Measurements from ENCODE around the gene INTS7.
"Not testable (repeated sequence)": the region's sequence is repeated elsewhere in the genome, so short reads cannot be mapped to it uniquely, and the experiment has no call there.

Gene INTS7

DNA sequence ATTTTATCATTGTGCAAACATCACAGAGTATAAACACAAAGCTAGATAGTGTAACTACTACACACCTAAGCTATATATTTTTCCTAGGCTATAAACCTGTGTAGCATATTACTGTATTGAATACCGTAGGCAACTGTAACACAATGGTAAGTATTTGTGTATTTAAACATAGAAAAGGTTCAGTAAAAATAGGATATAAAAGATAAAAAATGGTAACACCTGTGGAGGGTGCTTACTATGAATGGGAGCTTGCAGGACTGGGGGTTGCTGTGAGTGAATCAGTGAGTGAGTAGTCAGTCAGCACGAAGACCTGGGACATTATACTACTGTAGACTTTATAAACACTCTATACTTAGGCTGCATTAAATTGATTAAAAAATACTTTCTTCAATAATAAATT is 4.3 kb upstream of the INTS7 start:
- no peak for DNase-seq

DNA sequence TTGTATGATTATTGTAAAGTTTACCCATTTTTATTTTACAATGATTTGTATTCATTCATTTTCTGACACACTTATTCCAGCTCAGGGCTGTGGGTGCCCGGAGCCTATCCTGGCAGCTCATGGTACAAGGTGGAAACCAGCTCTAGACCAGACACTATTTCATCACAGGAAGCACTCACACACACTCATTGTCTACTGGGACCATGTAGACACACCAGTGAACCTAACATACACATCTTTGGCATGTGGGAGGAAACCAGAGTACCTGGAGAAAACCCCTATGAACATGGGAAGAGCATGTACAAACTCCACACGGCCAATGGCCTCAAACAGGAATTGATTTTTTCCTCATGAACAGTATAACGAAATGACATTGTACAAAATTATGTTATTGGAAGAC is 2.5 kb upstream of the INTS7 start:
- no peak for DNase-seq

DNA sequence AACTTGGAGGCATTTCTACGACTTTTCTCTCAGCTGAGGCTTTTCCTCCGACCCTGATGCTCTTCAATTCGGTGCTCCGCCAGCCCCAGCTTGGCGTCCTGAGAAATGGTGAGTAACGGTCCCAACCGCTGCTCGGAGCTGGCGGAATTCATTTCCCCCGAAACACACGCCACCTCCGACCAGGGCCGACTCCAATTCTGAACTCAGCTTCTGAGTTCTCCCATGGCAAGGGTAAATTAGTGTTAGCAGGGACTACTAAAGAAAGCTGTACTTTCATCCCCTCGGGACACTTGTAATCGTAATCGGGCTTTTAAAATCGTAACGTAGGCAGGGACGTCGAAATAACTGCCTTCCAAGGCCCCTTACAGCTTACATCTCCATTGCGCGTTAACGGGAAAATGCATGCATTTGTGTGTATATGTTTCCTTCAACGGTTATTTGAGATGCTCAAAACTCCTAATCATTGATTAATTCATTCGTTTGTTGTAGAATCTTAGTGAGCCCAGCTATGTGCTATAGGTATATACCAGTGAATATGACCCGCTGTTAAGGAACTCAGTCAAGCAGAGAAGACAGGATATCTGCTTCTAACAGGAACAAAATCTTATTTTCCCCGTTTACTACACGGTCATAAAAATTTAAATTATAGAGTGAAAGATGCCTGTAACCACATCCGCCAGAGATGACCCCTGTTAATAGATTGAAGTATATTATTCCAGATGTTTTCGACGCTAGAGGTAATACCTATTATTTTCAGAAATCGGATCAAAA is 663 bp upstream of the INTS7 start:
- no peak for DNase-seq

DNA sequence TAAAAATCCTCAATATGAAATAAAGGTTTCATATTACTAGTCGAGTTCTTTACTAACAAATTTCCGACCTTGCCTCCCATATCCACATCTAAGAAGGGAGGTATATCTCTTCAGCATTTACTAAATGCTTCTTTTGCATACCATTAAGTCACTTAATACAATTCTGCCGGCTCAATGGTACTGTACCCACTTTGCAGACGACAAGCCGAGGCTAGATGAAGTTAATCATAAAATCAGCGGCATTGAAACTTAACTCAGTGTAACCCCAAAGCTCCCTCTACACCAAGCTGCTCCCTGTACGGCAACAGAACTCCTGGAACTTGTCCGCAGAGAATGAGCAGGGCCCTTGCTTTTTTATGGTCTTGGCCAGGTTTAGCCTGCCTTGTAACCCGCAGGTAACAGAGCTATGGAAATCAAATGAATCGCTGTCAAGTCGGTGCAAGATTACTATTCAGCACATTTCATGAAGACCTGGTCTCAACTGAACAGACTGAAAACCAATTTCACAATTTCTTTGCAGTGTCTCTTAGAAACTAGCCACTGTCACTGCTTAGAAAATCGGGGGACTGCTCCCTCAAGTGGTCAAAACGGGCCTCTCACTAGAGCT is 738 bp downstream of the INTS7 start:
- peak in 7 of 56 donors; percentile 16 to 61 (median 34) for DNase-seq

DNA sequence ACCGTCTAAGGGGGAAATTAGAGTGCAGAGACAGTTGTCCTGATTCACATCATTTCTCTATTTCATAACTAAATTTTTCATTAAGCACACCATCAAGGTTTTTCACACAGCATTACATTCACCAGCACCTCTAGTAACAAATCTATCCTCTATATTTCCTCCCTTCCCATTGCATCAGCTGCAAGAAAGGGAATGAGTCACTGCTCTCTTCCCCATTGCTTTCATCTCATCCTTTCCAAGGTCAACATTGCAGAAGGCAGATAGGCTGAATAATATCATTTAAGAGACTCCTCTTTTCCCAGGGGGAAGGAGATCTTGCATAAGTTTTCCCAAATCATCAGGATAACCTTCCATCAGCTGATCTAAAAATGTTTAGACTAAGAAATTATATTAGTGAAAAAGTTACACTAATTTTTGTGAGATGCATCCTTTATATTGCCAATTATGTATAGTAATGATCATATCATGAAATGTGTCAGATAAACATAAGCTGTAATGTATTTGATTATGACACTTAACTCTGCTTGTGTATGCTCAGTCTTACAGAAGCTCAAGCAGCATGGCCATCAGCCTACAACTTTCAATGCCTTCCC is 4.3 kb downstream of the INTS7 start:
- no peak for DNase-seq

DNA sequence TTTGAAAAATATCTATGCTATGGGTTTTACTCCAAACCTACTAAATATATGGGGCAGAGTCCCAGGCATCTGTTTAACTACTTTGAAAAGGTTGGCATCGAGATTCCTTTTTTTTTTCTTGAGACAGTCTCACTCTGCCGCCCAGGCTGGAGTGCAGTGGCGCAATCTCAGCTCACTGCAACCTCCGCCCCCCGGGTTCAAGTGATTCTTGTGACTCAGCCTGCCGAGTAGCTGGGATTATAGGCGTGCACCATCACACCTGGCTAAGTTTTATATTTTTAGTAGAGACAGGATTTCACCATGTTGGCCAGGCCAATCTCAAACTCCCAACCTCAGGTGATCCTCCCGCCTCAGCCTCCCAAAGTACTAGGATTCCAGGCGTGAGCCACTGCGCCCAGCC is 7.6 kb downstream of the INTS7 start:
- not testable (repeated sequence) for DNase-seq

DNA sequence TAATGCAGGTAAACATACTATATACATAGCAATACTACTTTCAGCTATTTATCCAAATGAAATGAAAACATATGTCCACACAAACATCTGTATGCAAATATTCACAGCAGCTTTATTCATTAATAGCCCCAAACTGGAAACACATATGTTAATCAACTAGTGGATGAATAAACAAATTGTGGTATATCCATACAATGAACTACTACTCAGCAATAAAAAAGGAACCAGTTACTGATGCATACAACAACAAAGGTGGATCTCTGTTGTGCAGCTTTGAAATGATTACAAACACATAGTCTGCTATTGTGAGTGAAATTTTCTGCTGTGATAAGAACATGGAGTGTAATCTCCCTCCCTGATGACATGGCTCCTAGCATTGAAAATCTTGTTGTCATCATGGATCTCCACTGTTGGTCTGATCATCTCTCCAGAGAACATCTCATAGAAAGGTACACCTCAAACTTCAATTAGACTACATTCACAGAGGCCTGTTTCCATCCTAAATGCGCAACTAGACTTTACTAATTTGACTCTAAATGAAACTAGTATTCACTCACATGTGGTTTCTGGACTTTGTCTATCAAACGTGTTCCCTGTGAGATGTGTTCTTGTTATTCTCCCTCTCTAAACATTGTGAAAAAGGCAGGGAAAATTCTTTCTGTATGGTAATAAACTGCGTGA is 10.7 kb downstream of the INTS7 start:
- no peak for DNase-seq

DNA sequence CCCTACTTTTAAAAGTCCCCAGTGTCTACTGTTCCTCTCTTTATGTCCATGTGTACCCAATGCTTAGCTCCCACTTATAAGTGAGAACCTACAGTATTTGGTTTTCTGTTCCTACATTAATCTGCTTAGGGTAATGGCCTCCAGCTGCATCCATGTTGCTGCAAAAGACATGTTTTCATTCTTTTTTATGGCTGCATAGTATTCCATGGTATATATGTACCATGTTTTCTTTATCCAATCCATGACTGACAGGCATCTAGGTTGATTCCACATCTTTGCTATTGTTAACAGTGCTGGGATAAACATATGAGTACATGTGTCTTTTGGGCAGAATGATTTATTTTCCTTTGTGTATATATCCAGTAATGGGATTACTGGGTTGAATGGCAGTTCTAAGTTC is 12.4 kb downstream of the INTS7 start:
- not testable (repeated sequence) for DNase-seq

DNA sequence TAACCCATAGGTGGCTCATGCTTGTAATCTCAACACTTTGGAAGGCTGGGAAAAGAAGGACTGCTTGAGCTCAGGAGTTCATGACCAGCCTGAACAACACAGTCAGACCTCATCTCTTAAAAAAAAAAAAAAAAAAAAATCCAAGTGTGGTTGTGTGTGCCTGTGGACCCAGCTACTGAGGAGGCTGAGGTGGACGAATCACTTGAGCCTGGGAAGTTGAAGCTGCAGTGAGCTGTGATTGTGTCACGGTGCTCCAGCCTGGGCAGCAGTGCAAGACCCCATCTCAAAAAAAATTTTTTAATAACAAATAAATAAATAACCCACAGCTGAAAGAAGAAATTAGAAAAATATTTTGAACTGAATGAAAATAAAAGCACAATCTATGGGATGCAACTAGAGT is 13.8 kb downstream of the INTS7 start:
- DNase-seq = no peak

DNA sequence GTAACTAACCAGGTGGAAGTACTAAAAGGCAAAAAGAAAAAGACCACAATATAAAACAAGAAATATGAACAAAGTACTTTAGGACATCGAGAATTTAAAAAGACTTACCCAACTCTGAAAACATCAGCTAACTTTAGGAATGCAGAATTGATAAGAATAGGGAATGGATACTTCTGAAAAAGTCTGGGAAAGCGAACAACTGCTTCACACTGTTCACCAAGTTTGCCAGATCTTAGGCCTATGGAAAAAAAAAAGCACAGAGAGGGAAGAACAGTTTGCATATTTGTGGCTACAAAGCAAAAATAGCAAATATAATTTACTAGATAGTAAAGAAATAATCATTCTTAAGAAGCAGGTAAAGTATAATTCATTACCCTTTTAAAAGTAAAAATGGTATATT is 14.4 kb downstream of the INTS7 start:
- no peak for DNase-seq

DNA sequence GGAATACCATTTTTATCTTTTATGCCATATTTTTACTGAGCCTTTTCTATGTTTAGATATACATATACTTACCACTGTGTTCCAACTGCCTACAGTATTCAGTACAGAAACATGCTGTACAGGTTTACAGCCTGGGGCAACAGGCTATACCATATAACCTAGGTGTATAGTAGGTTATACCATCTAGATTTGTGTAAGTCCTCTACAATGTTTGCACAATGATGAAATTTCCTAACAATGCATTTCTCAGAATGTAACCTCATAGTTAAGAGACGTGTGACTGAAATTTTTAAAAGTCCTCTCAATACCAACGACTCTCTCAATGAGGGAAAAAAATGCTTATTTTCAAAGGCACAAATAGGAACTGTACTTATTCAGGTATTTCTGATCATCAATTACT is 21.7 kb downstream of the INTS7 start:
- no peak for DNase-seq

DNA sequence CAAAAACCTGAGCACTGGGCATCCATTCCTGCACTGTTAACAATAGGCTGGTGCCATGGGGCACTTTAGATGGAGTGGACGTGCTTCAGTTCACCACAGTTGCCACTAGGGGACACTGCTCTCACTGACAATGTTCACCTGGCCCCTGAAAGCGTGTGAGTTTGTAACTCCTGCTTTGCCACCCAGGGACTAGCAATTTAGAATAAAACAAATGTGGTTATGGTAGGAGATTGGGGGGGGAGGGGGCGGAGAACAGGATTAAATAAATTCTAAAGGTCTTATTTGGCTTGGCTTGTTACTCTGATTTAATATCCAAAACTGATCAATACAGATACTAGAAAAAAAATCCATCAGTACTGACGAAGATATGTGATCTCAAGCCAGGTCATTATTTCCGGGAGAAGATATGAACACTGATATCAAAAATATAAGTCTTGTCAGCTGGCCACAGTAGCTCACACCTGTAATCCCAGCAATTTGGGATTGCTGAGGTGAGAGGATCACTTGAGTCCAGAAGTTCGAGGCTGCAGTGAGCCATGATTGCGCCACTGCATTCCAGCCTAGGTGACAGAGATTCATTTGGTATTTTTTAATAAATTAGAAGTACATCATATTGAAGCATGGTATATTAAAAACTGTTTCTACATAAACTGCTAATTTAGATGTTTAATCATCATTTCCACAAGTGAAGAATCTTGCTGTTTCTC is 23.2 kb downstream of the INTS7 start:
- DNase-seq = peak in 33 of 56 donors; percentile 0 to 56 (median 11)

DNA sequence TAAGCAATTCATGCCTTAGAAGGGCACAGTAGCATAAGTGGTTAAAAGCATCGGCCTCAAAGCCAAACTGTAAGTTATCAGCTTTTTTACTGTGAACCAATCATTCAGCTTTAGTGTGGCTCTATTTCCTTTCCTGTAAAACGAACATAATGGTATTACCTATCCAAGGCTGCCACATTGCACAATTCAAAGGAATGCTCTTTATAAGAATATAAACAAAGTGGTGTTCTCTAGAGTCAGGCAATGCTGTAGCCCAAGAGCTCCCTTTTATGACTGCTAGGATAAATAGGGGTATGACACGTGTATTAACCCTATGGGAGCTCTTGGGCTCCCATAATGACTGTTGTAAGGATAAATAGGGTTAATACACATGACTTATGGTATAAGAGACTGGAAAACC is 25.4 kb downstream of the INTS7 start:
- no peak for DNase-seq

DNA sequence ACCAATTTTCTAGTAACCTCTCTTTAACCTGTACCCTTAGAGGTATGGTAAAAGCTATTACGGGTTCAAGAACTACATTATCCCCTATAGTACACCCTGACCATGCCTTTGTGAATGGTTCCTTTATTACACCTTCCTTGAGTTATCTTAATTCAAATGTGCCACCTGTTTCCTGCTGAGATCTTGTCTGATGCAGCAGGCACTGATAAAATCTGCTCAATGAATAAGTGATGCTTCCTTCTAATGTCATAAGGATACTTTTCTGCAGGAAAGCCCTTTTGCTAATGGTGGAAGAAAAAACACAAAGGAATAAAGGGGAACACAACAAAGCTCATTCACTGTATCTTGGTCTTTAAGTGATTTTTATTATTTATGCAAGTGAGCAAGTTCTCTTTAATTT is 25.8 kb downstream of the INTS7 start:
- no peak for DNase-seq

DNA sequence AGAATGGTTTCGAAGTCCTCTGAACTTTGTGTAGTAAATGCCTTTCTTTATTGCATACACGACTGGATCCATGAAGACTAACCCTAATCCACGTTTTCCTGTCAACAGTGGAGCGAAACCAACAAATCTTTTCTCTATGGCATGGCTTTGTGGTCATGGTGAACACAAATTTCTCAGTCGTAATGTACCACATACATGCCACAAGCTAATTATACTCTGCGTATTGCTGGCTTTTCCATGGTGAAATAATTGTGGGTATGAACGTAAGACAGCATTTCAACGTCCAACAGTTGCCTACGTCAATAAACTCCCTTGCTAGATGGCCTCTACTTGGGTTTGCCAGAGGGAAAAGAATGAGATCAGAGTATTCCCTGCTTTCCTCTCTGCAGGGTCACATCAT is 27.5 kb downstream of the INTS7 start:
- DNase-seq = no peak

DNA sequence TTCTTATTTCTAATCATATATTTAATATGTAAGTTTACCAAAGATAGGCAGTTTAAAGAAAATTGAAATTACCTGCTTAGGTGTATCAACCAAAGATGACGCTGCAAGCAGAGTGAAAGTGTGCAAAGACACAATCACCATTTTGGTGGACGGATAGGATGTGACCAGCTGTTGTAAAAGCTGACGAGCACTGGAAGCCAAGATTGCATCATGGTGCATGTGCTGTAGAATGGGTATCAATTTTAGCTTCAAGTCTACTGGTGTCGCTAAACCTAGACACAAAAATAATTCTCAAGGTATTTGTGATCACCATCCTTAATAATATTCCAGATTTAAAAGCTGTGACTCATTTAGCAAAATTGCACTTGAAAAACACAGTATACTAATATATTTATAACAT is 28.2 kb downstream of the INTS7 start:
- no peak for DNase-seq

DNA sequence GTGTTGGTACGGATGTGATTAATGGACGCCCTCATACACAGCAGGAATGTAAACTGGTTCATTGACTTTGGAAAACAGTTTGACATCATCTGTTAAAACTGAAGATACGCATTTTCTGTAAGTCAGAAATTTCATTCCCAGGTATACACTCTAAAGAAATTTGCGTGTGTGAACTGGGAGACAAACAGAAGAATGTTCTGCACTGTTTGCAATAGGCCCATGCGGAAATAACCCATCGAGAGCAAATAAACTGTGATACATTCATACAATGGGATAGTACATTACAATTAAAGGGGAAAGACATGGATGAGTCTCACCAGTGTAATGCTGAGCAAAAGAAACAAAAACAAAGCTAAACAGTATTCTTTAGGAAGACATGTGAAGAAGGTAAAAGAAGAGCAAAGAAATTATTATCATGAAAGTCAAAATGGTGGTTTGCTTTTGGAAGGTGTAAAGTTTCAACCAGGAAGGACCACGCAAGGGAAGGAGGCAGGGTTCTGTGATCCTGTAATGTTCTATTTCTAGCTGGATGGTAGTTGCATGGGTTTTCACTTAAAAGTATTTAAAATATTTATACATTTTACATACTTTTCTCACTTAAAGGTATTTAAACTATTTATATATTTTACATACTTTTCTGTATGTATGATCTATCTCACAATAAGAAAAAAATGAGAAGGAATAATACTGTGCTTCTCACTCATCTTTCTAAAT is 30.3 kb downstream of the INTS7 start:
- no peak for DNase-seq

DNA sequence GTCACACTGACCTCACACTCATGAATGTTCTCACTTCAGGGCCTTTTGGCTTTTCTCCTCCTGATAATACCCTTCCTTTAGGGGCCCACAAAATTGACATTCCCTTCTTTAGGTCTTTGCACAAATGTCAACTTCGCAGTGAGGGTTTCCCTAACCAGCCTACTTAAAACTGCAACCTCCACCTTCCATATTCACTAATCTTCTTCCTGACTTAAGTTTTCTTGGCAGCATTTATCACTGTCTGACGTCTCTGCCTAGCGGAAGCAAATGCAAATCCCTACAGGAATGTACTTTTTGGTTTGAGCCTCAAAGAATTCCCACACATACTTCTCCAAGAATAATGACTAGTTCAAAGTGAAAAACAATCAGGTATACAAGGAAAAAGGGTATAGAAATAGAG is 32.8 kb downstream of the INTS7 start:
- no peak for DNase-seq

DNA sequence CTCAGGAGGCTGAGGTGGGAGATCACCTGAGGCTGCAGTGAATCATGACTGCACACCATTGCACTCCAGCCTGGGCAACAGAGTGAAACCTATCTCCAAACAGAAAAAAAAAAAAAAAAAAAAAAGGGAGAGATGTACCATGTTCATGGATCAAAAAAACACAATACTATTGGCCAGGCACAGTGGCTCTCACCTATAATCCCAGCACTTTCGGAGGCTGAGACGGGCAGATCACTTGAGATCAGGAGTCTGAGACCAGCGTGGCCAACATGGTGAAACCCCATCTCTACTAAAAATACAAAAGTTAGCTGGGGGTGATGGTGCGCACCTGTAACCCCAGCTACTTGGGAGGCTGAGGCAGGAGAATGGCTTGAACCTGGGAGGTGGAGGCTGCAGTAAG is 37.9 kb downstream of the INTS7 start:
- DNase-seq = not testable (repeated sequence)

DNA sequence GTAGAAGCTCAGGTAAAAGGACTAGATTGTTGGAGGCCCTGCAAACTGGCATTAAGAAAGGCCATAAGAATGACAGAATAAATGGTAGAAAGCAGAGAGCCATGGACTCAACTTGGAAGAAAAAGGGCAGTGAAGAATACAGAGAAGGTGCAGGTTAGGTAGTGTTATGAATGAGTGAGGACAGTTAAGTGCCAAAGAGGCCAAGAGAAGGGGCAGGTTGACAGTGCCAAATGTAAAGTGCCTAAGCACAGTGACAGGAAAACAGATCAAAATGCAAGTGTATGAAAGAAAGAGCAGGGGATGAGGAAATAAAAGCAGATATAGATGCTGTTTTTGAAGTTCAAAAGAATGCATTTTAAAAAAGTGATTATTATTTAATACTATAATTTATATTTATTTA is 43.7 kb downstream of the INTS7 start:
- DNase-seq = no peak

DNA sequence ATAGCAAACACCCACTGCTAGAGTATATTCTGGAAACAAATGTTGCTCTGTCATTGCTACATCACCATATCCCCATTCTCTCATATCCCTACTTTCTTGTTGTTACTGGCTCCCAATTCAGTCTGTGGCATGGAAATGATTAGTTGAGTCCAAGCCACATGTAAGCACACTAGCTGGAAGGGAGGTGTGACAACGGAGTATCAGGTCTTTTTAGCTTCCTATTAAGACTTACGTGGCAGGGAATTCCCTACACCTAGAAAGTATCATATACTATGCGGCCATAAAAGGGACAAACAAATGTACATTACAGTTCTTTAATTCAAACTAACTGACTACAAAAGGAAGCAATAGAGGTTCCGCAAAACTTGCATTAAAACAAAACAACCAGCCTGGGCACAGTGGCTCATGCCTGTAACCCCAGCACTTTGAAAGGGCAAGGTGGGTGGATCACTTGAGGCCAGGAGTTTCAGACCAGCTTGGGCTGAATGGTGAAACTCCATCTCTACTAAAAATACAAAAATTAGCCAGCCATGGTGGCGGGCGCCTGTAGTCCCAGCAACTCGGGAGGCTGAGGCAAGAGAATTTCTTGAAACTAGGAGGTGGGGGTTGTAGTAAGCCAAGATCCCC is 48.6 kb downstream of the INTS7 start:
- no peak for DNase-seq

Measured in amygdala (tissue), 56 donors.